HepG2 (cell line): Measurements from ENCODE around the gene FTL. TPM values are rescaled to one million over a fixed set of nuclear protein-coding genes. Genes with fewer than 3 reads are reported as not detected.

Experiments used
- ARID5B ChIP-seq: IDR thresholded peaks from 2 replicates; pipeline ENCODE4 v1.4.0; 2020; ENCODE audit warnings: mild to moderate bottlenecking, missing genetic modification reagents
- CEBPG ChIP-seq: IDR thresholded peaks from 2 replicates; pipeline ENCODE4 v1.6.1; 2016
- CENPX ChIP-seq: sonication (generic); formaldehyde crosslinking; IDR thresholded peaks from 2 replicates; pipeline ENCODE4 v1.9.0; 2021; ENCODE audit warnings: mild to moderate bottlenecking, missing genetic modification reagents, moderate library complexity
- E2F2 ChIP-seq: sonication (generic); formaldehyde crosslinking; IDR thresholded peaks from 2 replicates; pipeline ENCODE4 v1.4.0; 2020; ENCODE audit warnings: missing genetic modification reagents, borderline replicate concordance
- GMEB1 ChIP-seq: sonication (generic); formaldehyde crosslinking; IDR thresholded peaks from 2 replicates; pipeline ENCODE4 v1.5.1; 2020; ENCODE audit warnings: missing genetic modification reagents, mild to moderate bottlenecking, borderline replicate concordance
- HNRNPLL ChIP-seq: fragments of 200-400 bp; formaldehyde crosslinking; IDR thresholded peaks from 2 replicates; pipeline ENCODE4 v1.6.1; 2017; ENCODE audit warnings: mild to moderate bottlenecking, low read depth, low read length; ENCODE audit not compliant: poor library complexity, severe bottlenecking
- HOXA7 ChIP-seq: sonication (generic); formaldehyde crosslinking; IDR thresholded peaks from 2 replicates; pipeline ENCODE4 v1.8.1; 2022; ENCODE audit warnings: mild to moderate bottlenecking, missing genetic modification reagents, moderate library complexity
- KDM2A ChIP-seq: sonication (generic); formaldehyde crosslinking; IDR thresholded peaks from 2 replicates; pipeline ENCODE4 v1.4.0; 2020; ENCODE audit warnings: low read depth, missing genetic modification reagents, borderline replicate concordance
- KLF11 ChIP-seq: IDR thresholded peaks from 2 replicates; pipeline ENCODE4 v1.6.1; 2016; ENCODE audit warnings: missing compliant biosample characterization
- MNT ChIP-seq: fragments of 450-650 bp; IDR thresholded peaks from 2 replicates; pipeline ENCODE4 v1.6.1; 2016
- PAX8 ChIP-seq: sonication (generic); formaldehyde crosslinking; IDR thresholded peaks from 2 replicates; pipeline ENCODE4 v1.8.0; 2022; ENCODE audit warnings: mild to moderate bottlenecking, missing genetic modification reagents, borderline replicate concordance
- RBM39 ChIP-seq: fragments of 200-400 bp; formaldehyde crosslinking; IDR thresholded peaks from one replicate; pipeline ENCODE4 v1.6.1; 2018; ENCODE audit warnings: antibody characterized with exemption, mild to moderate bottlenecking, low read depth, low read length; ENCODE audit not compliant: poor library complexity, severe bottlenecking
- SNAPC2 ChIP-seq: sonication (generic); formaldehyde crosslinking; IDR thresholded peaks from 2 replicates; pipeline ENCODE4 v1.8.1; 2022; ENCODE audit warnings: mild to moderate bottlenecking, missing genetic modification reagents
- U2AF2 ChIP-seq: fragments of 200-400 bp; formaldehyde crosslinking; IDR thresholded peaks from 2 replicates; pipeline ENCODE4 v1.6.1; 2017; ENCODE audit warnings: low read depth, mild to moderate bottlenecking, low read length
- ZBTB26 ChIP-seq: IDR thresholded peaks from 2 replicates; pipeline ENCODE4 v1.6.1; 2016; ENCODE audit warnings: missing compliant biosample characterization, missing genetic modification reagents, borderline replicate concordance
- ZMYM2 ChIP-seq: sonication (generic); formaldehyde crosslinking; IDR thresholded peaks from 2 replicates; pipeline ENCODE4 v1.8.0; 2022; ENCODE audit warnings: mild to moderate bottlenecking, missing genetic modification reagents
- ZNF264 ChIP-seq: sonication (generic); formaldehyde crosslinking; IDR thresholded peaks from 2 replicates; pipeline ENCODE4 v1.4.0; 2020; ENCODE audit warnings: missing genetic modification reagents
- ZNF615 ChIP-seq: sonication (generic); formaldehyde crosslinking; IDR thresholded peaks from 2 replicates; pipeline ENCODE4 v1.5.0; 2020; ENCODE audit warnings: mild to moderate bottlenecking, missing genetic modification reagents, borderline replicate concordance
- ZNF850 ChIP-seq: sonication (generic); formaldehyde crosslinking; conservative IDR thresholded peaks from 2 replicates; pipeline ENCODE4 v1.9.0; 2021; ENCODE audit warnings: mild to moderate bottlenecking, missing genetic modification reagents
- polyA plus RNA-seq, 8 experiments: library from polyadenylated mRNA; depleted of rRNA in 3 of 8; stranded (reverse) in 7 of 8; unstranded in 1 of 8; fragments of >200 nt; fragmentation: Illumina TruSeq in 4 of 8; extraction: Trizol in 4 of 8; gene quantifications; 2 replicates each; pipeline versions ENCODE4 v1.2.1 to v1.2.3, GENCODE V29; 2011 to 2016; ENCODE audit warnings: low read depth in 4 of 8, missing spikeins in 1 of 8, mixed read lengths in 1 of 8; ENCODE audit not compliant: insufficient read depth in 1 of 8
- total RNA-seq, 5 experiments: library from RNA; depleted of rRNA; stranded (reverse); fragments of >200 nt; fragmentation: Illumina TruSeq; extraction: Trizol; gene quantifications; 2 replicates each; pipeline ENCODE4 v1.2.3, GENCODE V29; 2016; ENCODE audit warnings: low read depth in 1 of 5

The FTL gene
- total and polyA plus RNA-seq, 2 of the 13 experiments (the other 11 are each of a cell fraction or from before 2014, with no cell fraction given), result 2,721 to 8,800 TPM

- TF ChIP-seq U2AF2, result peak; percentile 50; the same call in 1 of the 2 replicates
- no peak for TF ChIP-seq PAX8 (CRISPR knock-in tag)
- no peak for TF ChIP-seq HOXA7 (CRISPR knock-in tag)
- TF ChIP-seq ARID5B (CRISPR knock-in tag), result peak; percentile 63
- TF ChIP-seq ZNF615 (CRISPR knock-in tag), result 0 out of 2 replicates have a peak, but pooled peaks have one; percentile 6
- TF ChIP-seq ZBTB26 (CRISPR knock-in tag), result peak; percentile 15; the same call in 1 of the 2 replicates
- peak; percentile 10; the same call in 1 of the 2 replicates for TF ChIP-seq GMEB1 (CRISPR knock-in tag)
- peak; percentile 49 for TF ChIP-seq RBM39
- no peak for TF ChIP-seq ZMYM2
- TF ChIP-seq ZNF850 (CRISPR knock-in tag), result no peak
- TF ChIP-seq MNT, result no peak
- TF ChIP-seq HNRNPLL, result peak; percentile 79
- no peak for TF ChIP-seq ZNF264 (CRISPR knock-in tag)
- no peak for TF ChIP-seq CENPX (CRISPR knock-in tag)
- no peak for TF ChIP-seq E2F2
- TF ChIP-seq KLF11 (CRISPR knock-in tag), result peak; percentile 59; the same call in 1 of the 2 replicates
- TF ChIP-seq SNAPC2 (CRISPR knock-in tag), result peak; percentile 83; the same call in 1 of the 2 replicates
- TF ChIP-seq KDM2A, result peak; percentile 84
- 0 out of 2 replicates have a peak, but pooled peaks have one; percentile 34 for TF ChIP-seq CEBPG (CRISPR knock-in tag)
These were observed 1.5 kb upstream of the FTL start (continued) for GRCh38 chr19:48963371-48964204.
